ENCODE measurements around the gene PRR3. TPM values are rescaled to one million over a fixed set of nuclear protein-coding genes. Genes with fewer than 3 reads are reported as not detected.

The PRR3 gene
- total and polyA plus RNA-seq, 2 experiments from 2014 or later = 10.9 to 15.2 TPM

- H3K4me3 ChIP-seq = peak overlapping the region; percentile 35
- no peak overlapping the region for H2AFZ ChIP-seq
- H3K4me2 ChIP-seq = peak overlapping the region; percentile 44
- H3K9me2 ChIP-seq (ENCODE audit: insufficient read depth) = no peaks in the 10 kb centered on the region
- no peaks in the 10 kb centered on the region for H3F3A ChIP-seq (replicated peaks; ENCODE audit: low read depth)
- DNase-seq (ENCODE audit: low spot score) = peak; percentile 97
- no peaks in the 10 kb centered on the region for H3K36me3 ChIP-seq (ENCODE audit: insufficient read depth)
- TF ChIP-seq CREB1 (CRISPR knock-in tag; IDR thresholded peaks at IDR 0.05; ENCODE audit: low read depth) (no peak), CTCF (conservative IDR thresholded peaks at IDR 0.05; ENCODE audit: low read depth in 2 of 2) (no peak), REST (IDR thresholded peaks at IDR 0.05; ENCODE audit: unreplicated experiment) (no peak), ZNF331 (CRISPR knock-in tag; IDR thresholded peaks at IDR 0.05; ENCODE audit: low read depth) (no peak), ETS1 (IDR thresholded peaks at IDR 0.05) (peak; percentile 68), POLR2AphosphoS5 (IDR thresholded peaks at IDR 0.05; ENCODE audit: low read depth) (peak; percentile 64), ZNF462 (CRISPR knock-in tag; IDR thresholded peaks at IDR 0.05) (no peak), JUNB (IDR thresholded peaks at IDR 0.05; ENCODE audit: unreplicated experiment) (no peak), EZH2phosphoT487 (IDR thresholded peaks at IDR 0.05; ENCODE audit: unreplicated experiment) (no peak), EZH2 (IDR thresholded peaks at IDR 0.05; ENCODE audit: low read depth, unreplicated experiment) (no peak), STAT1 (IDR thresholded peaks at IDR 0.05; ENCODE audit: unreplicated experiment) (no peak)
- peak overlapping the region; percentile 97 for H3K27ac Mint-ChIP-seq
- ATAC-seq = peak; percentile 94
- H3K4me1 Mint-ChIP-seq = peaks cover 18% of the 10 kb centered on the region
- H3K79me2 ChIP-seq (replicated peaks; ENCODE audit: insufficient read depth) = no peaks in the 10 kb centered on the region
- H3K4me1 ChIP-seq (ENCODE audit: insufficient read depth) = no peaks in the 10 kb centered on the region
- H4K20me1 ChIP-seq (replicated peaks; ENCODE audit: insufficient read depth) = no peaks in the 10 kb centered on the region
- peaks cover 9% of the 10 kb centered on the region; the same call in 2 of the 3 replicates for H3K36me3 Mint-ChIP-seq (ENCODE audit: low read depth)
- H3K4me3 Mint-ChIP-seq = peak overlapping the region; percentile 80
- H3K27me3 Mint-ChIP-seq (ENCODE audit: insufficient read depth, low read depth, poor library complexity) = peaks cover 15% of the 10 kb centered on the region
- peak overlapping the region; percentile 91 for H3K27ac ChIP-seq (ENCODE audit: low read depth)
- H3K9me3 Mint-ChIP-seq = peaks cover 24% of the 10 kb centered on the region
- no peaks in the 10 kb centered on the region for H3K27me3 ChIP-seq (ENCODE audit: insufficient read depth)
Measured at GRCh38 chr6:30515944-30516753, 40.9 kb upstream of the PRR3 start.
